Measurements from ENCODE around the gene TMEM89.

Gene TMEM89

DNA sequence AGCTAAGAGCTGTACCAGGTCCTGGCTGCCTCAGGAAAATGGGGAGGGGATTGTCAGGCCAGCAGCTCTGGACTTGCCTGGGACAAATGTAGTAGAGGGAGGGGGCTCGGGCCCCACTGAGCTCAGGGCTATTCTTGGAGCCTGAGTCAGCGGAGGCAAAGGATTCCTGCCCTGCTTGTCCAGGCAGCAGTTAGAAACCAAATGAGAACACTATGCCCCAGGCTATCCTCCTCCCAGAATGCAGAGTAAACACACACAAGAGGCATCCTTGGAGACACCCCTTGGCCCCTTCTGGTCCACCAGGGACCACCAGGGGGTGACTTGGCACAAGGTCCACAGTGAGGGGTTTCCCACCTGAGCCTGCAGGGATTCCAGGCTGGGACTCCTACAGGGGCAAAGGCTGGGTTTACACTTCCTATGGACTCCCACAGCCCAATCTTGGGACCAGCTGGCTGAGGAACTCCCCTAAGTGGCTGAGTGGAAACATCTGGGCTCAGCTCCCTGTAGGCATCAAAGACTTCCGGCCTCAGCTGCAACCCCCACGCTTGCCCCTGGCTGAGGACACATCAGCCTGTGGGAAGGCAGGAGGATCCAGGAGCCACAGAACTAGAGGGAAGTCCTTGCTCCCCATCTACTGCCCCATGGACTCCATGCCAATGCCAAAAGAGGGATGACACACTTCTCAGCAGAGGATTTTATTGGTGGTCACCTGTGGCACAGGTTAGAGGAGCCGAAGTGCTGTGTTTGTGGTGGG, 23.1 kb downstream of the TMEM89 start:
- Histone ChIP-seq H3K9ac (ENCODE audit: low read length) (no peak overlapping the region), H3K27me3 (ENCODE audit: control insufficient read depth, insufficient read depth, low read length) (peaks cover under 1% of the 10 kb centered on the region), H3K27ac (ENCODE audit: low read depth, low read length) (peak overlapping the region; percentile 72), H3K36me3 (ENCODE audit: control insufficient read depth, insufficient read depth, low read length) (peaks cover 47% of the 10 kb centered on the region), H3K4me3 (ENCODE audit: low read length) (no peak overlapping the region), H3K4me1 (ENCODE audit: control insufficient read depth, insufficient read depth, low read length) (peaks cover 22% of the 10 kb centered on the region)

DNA sequence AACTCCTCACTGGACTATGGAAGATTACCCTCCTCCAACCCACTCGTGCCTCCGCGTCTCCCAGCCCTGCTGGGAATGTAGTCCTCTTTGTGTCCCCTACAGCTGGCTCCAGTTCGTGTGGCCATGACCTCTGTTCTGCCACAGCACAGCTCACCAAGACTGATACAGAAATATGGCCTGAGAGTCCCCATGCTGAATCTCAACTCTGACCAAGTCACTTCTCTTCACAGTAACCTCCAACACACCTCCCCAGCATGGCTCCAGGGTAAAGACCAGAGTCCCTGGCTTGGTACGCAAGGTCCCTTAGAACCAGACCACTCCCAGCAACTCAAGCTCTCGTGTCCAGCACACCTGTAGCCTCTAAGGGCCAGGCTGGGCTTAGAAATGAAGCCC, 24.2 kb downstream of the TMEM89 start:
- Histone ChIP-seq H3K36me3 (ENCODE audit: control insufficient read depth, insufficient read depth, low read length) (peaks cover 36% of the 10 kb centered on the region), H3K4me3 (ENCODE audit: low read length) (no peak overlapping the region), H3K27ac (ENCODE audit: low read depth, low read length) (peak overlapping the region; percentile 69), H3K9ac (ENCODE audit: low read length) (no peak overlapping the region), H3K4me1 (ENCODE audit: control insufficient read depth, insufficient read depth, low read length) (peaks cover 22% of the 10 kb centered on the region), H3K27me3 (ENCODE audit: control insufficient read depth, insufficient read depth, low read length) (peaks cover 4% of the 10 kb centered on the region)

- Histone ChIP-seq H3K27me3 (ENCODE audit: control insufficient read depth, insufficient read depth, low read length) (peaks cover 4% of the 10 kb centered on the region), H3K4me3 (ENCODE audit: low read length) (no peak overlapping the region), H3K4me1 (ENCODE audit: control insufficient read depth, insufficient read depth, low read length) (peaks cover 22% of the 10 kb centered on the region), H3K9ac (ENCODE audit: low read length) (no peak overlapping the region), H3K36me3 (ENCODE audit: control insufficient read depth, insufficient read depth, low read length) (peaks cover 34% of the 10 kb centered on the region), H3K27ac (ENCODE audit: low read depth, low read length) (no peak overlapping the region)
Observed at GRCh38 chr3:48596676-48597407, 24.7 kb downstream of the TMEM89 start.

DNA sequence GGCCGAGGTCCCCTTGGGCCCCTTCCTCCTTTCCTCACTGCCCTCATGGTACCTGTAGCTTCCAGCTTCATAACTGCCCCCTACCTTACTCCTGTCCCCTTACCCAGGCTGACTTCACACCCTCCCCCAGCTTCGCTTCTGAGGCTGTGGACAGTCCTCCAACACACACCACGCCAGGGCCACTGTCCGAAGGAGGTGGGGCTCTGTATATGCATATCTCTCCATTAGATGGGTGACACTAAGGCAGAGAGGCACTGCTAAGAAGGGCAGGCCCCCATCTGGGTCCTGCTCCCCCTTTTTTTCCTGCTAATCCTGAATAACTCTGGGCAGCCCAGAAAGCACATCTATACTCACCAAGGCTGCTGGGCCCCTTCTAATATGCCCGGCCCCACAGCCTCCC, 25.4 kb downstream of the TMEM89 start:
- Histone ChIP-seq H3K4me3 (ENCODE audit: low read length) (no peak overlapping the region), H3K27ac (ENCODE audit: low read depth, low read length) (no peak overlapping the region), H3K36me3 (ENCODE audit: control insufficient read depth, insufficient read depth, low read length) (peaks cover 28% of the 10 kb centered on the region)

GRCh38 chr3:48595526-48596121, 25.9 kb downstream of the TMEM89 start:
- Histone ChIP-seq H3K4me1 (ENCODE audit: control insufficient read depth, insufficient read depth, low read length) (peaks cover 22% of the 10 kb centered on the region), H3K27ac (ENCODE audit: low read depth, low read length) (no peak overlapping the region), H3K9ac (ENCODE audit: low read length) (no peak overlapping the region), H3K27me3 (ENCODE audit: control insufficient read depth, insufficient read depth, low read length) (peaks cover 4% of the 10 kb centered on the region), H3K4me3 (ENCODE audit: low read length) (no peak overlapping the region), H3K36me3 (ENCODE audit: control insufficient read depth, insufficient read depth, low read length) (peaks cover 23% of the 10 kb centered on the region)

More for the DNA sequence above, 25.4 kb downstream of the TMEM89 start:
- Histone ChIP-seq H3K9ac (ENCODE audit: low read length) (no peak overlapping the region), H3K27me3 (ENCODE audit: control insufficient read depth, insufficient read depth, low read length) (peaks cover 4% of the 10 kb centered on the region), H3K4me1 (ENCODE audit: control insufficient read depth, insufficient read depth, low read length) (peaks cover 22% of the 10 kb centered on the region)

GRCh38 chr3:48595075-48595525, 26.5 kb downstream of the TMEM89 start, which contains the start of gene COL7A1:
TSS of gene COL7A1 (minus strand) at chr3:48595329. CDS start at chr3:48595159, 170 bp downstream.
- no peak within 1 kb of the TSS for H3K27ac ChIP-seq (ENCODE audit: low read depth, low read length)
- peaks cover 18% of the 10 kb centered on the region for H3K36me3 ChIP-seq (ENCODE audit: control insufficient read depth, insufficient read depth, low read length)
- H3K4me3 ChIP-seq (ENCODE audit: low read length): peak within 1 kb of the TSS; percentile 7
- no peak within 1 kb of the TSS for H3K9ac ChIP-seq (ENCODE audit: low read length)
- H3K27me3 ChIP-seq (ENCODE audit: control insufficient read depth, insufficient read depth, low read length): peaks cover 7% of the 10 kb centered on the region
- peaks cover 22% of the 10 kb centered on the region for H3K4me1 ChIP-seq (ENCODE audit: control insufficient read depth, insufficient read depth, low read length)

DNA sequence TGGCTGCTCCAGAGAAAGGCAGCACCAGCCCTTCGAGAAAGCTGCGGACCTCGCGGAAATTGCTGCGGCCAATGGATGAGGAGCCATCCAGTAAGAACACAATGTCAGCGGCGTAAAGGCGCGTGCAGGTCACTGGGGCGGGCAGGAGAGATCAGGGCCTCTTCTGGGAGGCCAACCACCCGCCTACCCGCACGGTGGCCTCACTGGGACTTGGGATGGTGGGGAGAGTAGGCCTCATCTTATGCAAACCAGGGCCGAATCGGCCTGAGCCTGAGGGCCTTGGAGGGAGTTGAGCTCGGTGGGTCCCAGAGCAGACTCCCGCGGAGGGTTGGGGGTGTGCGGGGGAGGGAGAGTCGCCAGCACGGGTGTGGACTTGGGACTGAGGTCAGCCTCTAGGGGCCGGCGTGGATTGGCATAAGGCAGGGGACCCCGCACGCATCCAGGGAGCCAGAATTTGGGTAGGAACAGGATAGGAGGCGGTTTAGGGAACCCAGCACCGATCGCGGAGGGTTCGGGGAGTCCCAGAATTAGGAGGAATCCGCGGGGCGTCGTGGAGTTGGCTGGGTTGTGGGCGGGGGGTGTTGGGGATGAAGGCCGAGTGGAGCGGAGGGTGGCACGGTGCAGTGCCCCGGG, 27.0 kb downstream of the TMEM89 start:
- no peak overlapping the region for H3K27ac ChIP-seq (ENCODE audit: low read depth, low read length)
- peaks cover 13% of the 10 kb centered on the region for H3K36me3 ChIP-seq (ENCODE audit: control insufficient read depth, insufficient read depth, low read length)
- H3K27me3 ChIP-seq (ENCODE audit: control insufficient read depth, insufficient read depth, low read length): peaks cover 7% of the 10 kb centered on the region
- peak overlapping the region; percentile 7 for H3K4me3 ChIP-seq (ENCODE audit: low read length)
- H3K9ac ChIP-seq (ENCODE audit: low read length): no peak overlapping the region
- peaks cover 21% of the 10 kb centered on the region for H3K4me1 ChIP-seq (ENCODE audit: control insufficient read depth, insufficient read depth, low read length)

- H3K27me3 ChIP-seq (ENCODE audit: control insufficient read depth, insufficient read depth, low read length): peaks cover 7% of the 10 kb centered on the region
- H3K4me1 ChIP-seq (ENCODE audit: control insufficient read depth, insufficient read depth, low read length): peaks cover 9% of the 10 kb centered on the region
- peaks cover 1% of the 10 kb centered on the region for H3K36me3 ChIP-seq (ENCODE audit: control insufficient read depth, insufficient read depth, low read length)
- no peak overlapping the region for H3K4me3 ChIP-seq (ENCODE audit: low read length)
- no peak overlapping the region for H3K27ac ChIP-seq (ENCODE audit: low read depth, low read length)
- no peak overlapping the region for H3K9ac ChIP-seq (ENCODE audit: low read length)
Observed at GRCh38 chr3:48593337-48593736, 28.2 kb downstream of the TMEM89 start.

- Histone ChIP-seq H3K27me3 (ENCODE audit: control insufficient read depth, insufficient read depth, low read length) (peaks cover 7% of the 10 kb centered on the region), H3K4me3 (ENCODE audit: low read length) (no peak overlapping the region)
Observed at GRCh38 chr3:48592519-48593087, 29.0 kb downstream of the TMEM89 start.

GRCh38 chr3:48591886-48592518, 29.6 kb downstream of the TMEM89 start:
- H3K27ac ChIP-seq (ENCODE audit: low read depth, low read length): no peak overlapping the region
- peaks cover 7% of the 10 kb centered on the region for H3K4me1 ChIP-seq (ENCODE audit: control insufficient read depth, insufficient read depth, low read length)
- peaks cover 7% of the 10 kb centered on the region for H3K27me3 ChIP-seq (ENCODE audit: control insufficient read depth, insufficient read depth, low read length)
- H3K9ac ChIP-seq (ENCODE audit: low read length): no peak overlapping the region
- no peak overlapping the region for H3K4me3 ChIP-seq (ENCODE audit: low read length)
- no peaks in the 10 kb centered on the region for H3K36me3 ChIP-seq (ENCODE audit: control insufficient read depth, insufficient read depth, low read length)

More at GRCh38 chr3:48592519-48593087, 29.0 kb downstream of the TMEM89 start:
- Histone ChIP-seq H3K27ac (ENCODE audit: low read depth, low read length) (no peak overlapping the region), H3K9ac (ENCODE audit: low read length) (no peak overlapping the region), H3K4me1 (ENCODE audit: control insufficient read depth, insufficient read depth, low read length) (peaks cover 7% of the 10 kb centered on the region), H3K36me3 (ENCODE audit: control insufficient read depth, insufficient read depth, low read length) (no peaks in the 10 kb centered on the region)

DNA sequence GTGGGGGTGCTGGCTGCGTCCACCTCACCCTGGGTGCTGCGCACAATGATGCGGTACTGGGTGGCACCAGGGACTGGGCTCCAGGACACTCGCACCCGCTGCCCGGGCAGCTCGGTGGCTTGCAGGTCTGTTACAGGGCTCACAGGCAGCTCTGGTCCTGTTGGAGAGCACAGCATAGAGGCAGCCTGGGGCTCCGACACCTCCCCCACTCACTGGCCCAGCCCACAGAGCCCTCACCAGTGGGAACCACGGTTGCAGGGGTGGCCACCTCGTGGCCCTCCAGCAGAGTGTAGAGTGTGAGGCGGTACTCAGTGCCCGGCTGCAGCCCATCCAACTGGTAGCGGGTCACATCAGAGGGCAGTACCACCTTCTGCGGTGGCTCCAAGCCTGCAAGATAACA, 30.1 kb downstream of the TMEM89 start:
- H3K27ac ChIP-seq (ENCODE audit: low read depth, low read length): no peak overlapping the region
- H3K4me1 ChIP-seq (ENCODE audit: control insufficient read depth, insufficient read depth, low read length): peaks cover 7% of the 10 kb centered on the region
- no peak overlapping the region for H3K4me3 ChIP-seq (ENCODE audit: low read length)
- H3K27me3 ChIP-seq (ENCODE audit: control insufficient read depth, insufficient read depth, low read length): peaks cover 7% of the 10 kb centered on the region
- no peaks in the 10 kb centered on the region for H3K36me3 ChIP-seq (ENCODE audit: control insufficient read depth, insufficient read depth, low read length)
- H3K9ac ChIP-seq (ENCODE audit: low read length): no peak overlapping the region

Measured in rectal smooth muscle tissue (tissue), 1 donor.